AG08396 (cell line): ENCODE results near the gene GPR137B.
"Not testable (repeated sequence)": the region's sequence is repeated elsewhere in the genome, so short reads cannot be mapped to it uniquely, and the experiment has no call there.

Experiments used
- DNase-seq: peaks from one replicate; pipeline ENCODE4 v3.0.0; 2012; ENCODE audit warnings: low spot score, mixed read lengths

GPR137B gene

GRCh38 chr1:236160540-236161127 lies 18.3 kb downstream of the GPR137B start:
- DNase-seq, result no peak

GRCh38 chr1:236161230-236161629 lies 18.9 kb downstream of the GPR137B start:
- no peak for DNase-seq

GRCh38 chr1:236161755-236162154 lies 19.4 kb downstream of the GPR137B start:
- not testable (repeated sequence) for DNase-seq

- no peak for DNase-seq
Observed at GRCh38 chr1:236163463-236164153, 21.3 kb downstream of the GPR137B start.

- DNase-seq, result no peak
Observed at GRCh38 chr1:236164273-236164672, 21.9 kb downstream of the GPR137B start.

- no peak for DNase-seq
Observed at GRCh38 chr1:236165238-236165981, 23.1 kb downstream of the GPR137B start.

- DNase-seq, result no peak
Observed at GRCh38 chr1:236166041-236166440, 23.7 kb downstream of the GPR137B start.

GRCh38 chr1:236167154-236167553 lies 24.8 kb downstream of the GPR137B start:
- DNase-seq, result no peak

GRCh38 chr1:236167578-236167977 lies 25.2 kb downstream of the GPR137B start:
- DNase-seq, result no peak

- no peak for DNase-seq
Observed at GRCh38 chr1:236168716-236169429, 26.5 kb downstream of the GPR137B start.

GRCh38 chr1:236172041-236172579 lies 29.8 kb downstream of the GPR137B start:
- DNase-seq, result no peak

- no peak for DNase-seq
Observed at GRCh38 chr1:236173174-236173767, 30.9 kb downstream of the GPR137B start.

- no peak for DNase-seq
Observed at GRCh38 chr1:236175642-236176336, 33.5 kb downstream of the GPR137B start.

- DNase-seq, result no peak
Observed at GRCh38 chr1:236176337-236177336, 34.3 kb downstream of the GPR137B start.

- DNase-seq, result no peak
Observed at GRCh38 chr1:236179634-236180033, 37.3 kb downstream of the GPR137B start.

GRCh38 chr1:236181059-236181458 lies 38.7 kb downstream of the GPR137B start:
- no peak for DNase-seq

GRCh38 chr1:236185687-236186086 lies 43.3 kb downstream of the GPR137B start:
- no peak for DNase-seq

- DNase-seq, result not testable (repeated sequence)
Observed at GRCh38 chr1:236186471-236186870, 44.1 kb downstream of the GPR137B start.

GRCh38 chr1:236188084-236188483 lies 45.7 kb downstream of the GPR137B start:
- DNase-seq, result not testable (repeated sequence)

- DNase-seq, result no peak
Observed at GRCh38 chr1:236193184-236193583, 50.8 kb downstream of the GPR137B start.
